PC-3 (cell line): ENCODE measurements around the gene NIFK. TPM values are rescaled to one million over a fixed set of nuclear protein-coding genes. Genes with fewer than 3 reads are reported as not detected.
A peak's percentile ranks its signal among the peaks of the same experiment; 100 is the strongest.

ENCODE experiments used
- ATAC-seq: fragments of 200-7000 bp; cut with Tn5 transposase; 2 replicates; pipeline ENCODE4 v1.9.1; 2020; ENCODE audit warnings: mild to moderate bottlenecking, moderate library complexity
- BruUV-seq: library from RNA; stranded (reverse); fragments of 400-500 nt; replicated peaks from 2 replicates; lab custom pipeline; 2021; lab: Mats Ljungman, UMichigan
- CTCF ChIA-PET: fragments of 300-600 bp; sonication (Branson Sonifier 250); formaldehyde crosslinking; loops from one replicate; lab custom pipeline; 2022; ENCODE audit warnings: antibody characterized with exemption; lab: Charles Lee
- POLR2A ChIA-PET: fragments of 300-600 bp; sonication (Branson Sonifier 250); formaldehyde crosslinking; loops from one replicate; lab custom pipeline; 2022; ENCODE audit warnings: antibody characterized with exemption; ENCODE audit not compliant: unreplicated experiment; lab: Charles Lee
- DNase-seq: peaks from one replicate; pipeline ENCODE4 v3.0.0-alpha.2; 2015
- H2AFZ ChIP-seq: fragments of 300-600 bp; sonication (generic); 2 replicates; pipeline ENCODE4 v1.6.0; 2016; ENCODE audit warnings: antibody characterized with exemption, low read length
- H3F3A ChIP-seq: fragments of 300-600 bp; sonication (generic); one replicate; pipeline ENCODE4 v1.6.0; 2017; ENCODE audit warnings: antibody characterized with exemption, low read length, control low read depth, mild to moderate bottlenecking; ENCODE audit not compliant: unreplicated experiment
- H3K27ac ChIP-seq: fragments of 300-600 bp; sonication (generic); 2 replicates; pipeline ENCODE4 v1.5.1; 2016; ENCODE audit warnings: mild to moderate bottlenecking, low read length
- H3K27me3 ChIP-seq: fragments of 300-600 bp; sonication (generic); 2 replicates; pipeline ENCODE4 v1.6.1; 2016; ENCODE audit warnings: low read length, mixed read lengths
- H3K36me3 ChIP-seq: fragments of 300-600 bp; sonication (generic); 2 replicates; pipeline ENCODE4 v1.6.1; 2016; ENCODE audit warnings: low read depth, mixed run types, low read length, mixed read lengths
- H3K4me1 ChIP-seq: fragments of 300-600 bp; sonication (generic); 2 replicates; pipeline ENCODE4 v1.5.1; 2016; ENCODE audit warnings: low read length; ENCODE audit not compliant: insufficient read depth
- H3K4me2 ChIP-seq: fragments of 300-600 bp; sonication (generic); 2 replicates; pipeline ENCODE4 v1.6.0; 2016; ENCODE audit warnings: low read length
- H3K4me3 ChIP-seq: fragments of 300-600 bp; sonication (generic); 2 replicates; pipeline ENCODE4 v1.5.1; 2016; ENCODE audit warnings: mild to moderate bottlenecking, low read length, mixed read lengths
- H3K79me2 ChIP-seq: fragments of 300-600 bp; sonication (generic); 2 replicates; pipeline ENCODE4 v1.6.1; 2017; ENCODE audit warnings: low read length, mixed read lengths
- H3K9ac ChIP-seq: fragments of 300-600 bp; sonication (generic); 2 replicates; pipeline ENCODE4 v1.6.0; 2016; ENCODE audit warnings: mild to moderate bottlenecking, low read length
- H3K9me2 ChIP-seq: fragments of 300-600 bp; sonication (generic); replicated peaks from 2 replicates; pipeline ENCODE4 v1.6.1; 2016; ENCODE audit warnings: mixed run types, low read length, mixed read lengths
- H3K9me3 ChIP-seq: fragments of 300-600 bp; sonication (generic); 2 replicates; pipeline ENCODE4 v1.6.1; 2016; ENCODE audit warnings: low read length, mixed read lengths
- H4K20me1 ChIP-seq: fragments of 300-600 bp; sonication (generic); 2 replicates; pipeline ENCODE4 v1.6.1; 2016; ENCODE audit warnings: low read length, mixed read lengths
- CTCF ChIP-seq: fragments of 300-600 bp; sonication (generic); conservative IDR thresholded peaks from 2 replicates; pipeline ENCODE4 v1.5.1; 2017; ENCODE audit warnings: antibody characterized with exemption, low read depth, mild to moderate bottlenecking, low read length
- EZH2 ChIP-seq: fragments of 300-600 bp; sonication (generic); IDR thresholded peaks from one replicate; pipeline ENCODE4 v1.6.1; 2017; ENCODE audit warnings: antibody characterized with exemption, mild to moderate bottlenecking, low read length; ENCODE audit not compliant: unreplicated experiment
- EZH2phosphoT487 ChIP-seq: fragments of 300-600 bp; sonication (generic); IDR thresholded peaks from 2 replicates; pipeline ENCODE4 v1.6.1; 2018; ENCODE audit warnings: mild to moderate bottlenecking, antibody characterized with exemption, low read length, borderline replicate concordance
- intact Hi-C: fragments of 100-400 bp; cut with micrococcal nuclease; formaldehyde crosslinking; loops from 2 replicates; pipeline ENCODE4 v1.9.0; 2023
- total RNA-seq: library from RNA; depleted of rRNA; stranded (reverse); fragments of >200 nt; gene quantifications from 2 replicates; pipeline ENCODE4 v1.2.3, GENCODE V29; 2014

NIFK gene
- total RNA-seq, 1 experiment from 2014 or later: 64.1 TPM

GRCh38 chr2:121686218-121686617 is 50.5 kb downstream of the NIFK start:
- H3K4me2 ChIP-seq: no peak overlapping the region
- no peaks in the 10 kb centered on the region for H3K79me2 ChIP-seq
- no peak for DNase-seq
- no peaks in the 10 kb centered on the region for H3K27me3 ChIP-seq
- no TSS peak for BruUV-seq
- H3K9me3 ChIP-seq: peaks cover 24% of the 10 kb centered on the region; the same call in 1 of the 2 replicates
- ChIA-PET CTCF (no interaction called here), POLR2A (no interaction called here)
- no peaks in the 10 kb centered on the region for H3K36me3 ChIP-seq
- no peak overlapping the region for H3K27ac ChIP-seq
- H3F3A ChIP-seq: no peaks in the 10 kb centered on the region
- H4K20me1 ChIP-seq: no peaks in the 10 kb centered on the region
- H3K9me2 ChIP-seq: no peaks in the 10 kb centered on the region
- 0 out of 2 replicates have a peak, but pooled peaks cover 3% of the 10 kb centered on the region for H3K4me1 ChIP-seq
- ATAC-seq: no peak
- intact Hi-C loops: no loop called here
- H3K9ac ChIP-seq: no peak overlapping the region
- no peak overlapping the region for H3K4me3 ChIP-seq
- TF ChIP-seq EZH2phosphoT487 (no peak), CTCF (no peak), EZH2 (no peak)
- H2AFZ ChIP-seq: no peak overlapping the region

- ATAC-seq (no peak), DNase-seq (no peak)
- H3K36me3 ChIP-seq: no peaks in the 10 kb centered on the region
- H3K27ac ChIP-seq: no peak overlapping the region
- H3K9me2 ChIP-seq: no peaks in the 10 kb centered on the region
- CTCF ChIA-PET: no interaction called here
- intact Hi-C loops: no loop called here
- no peaks in the 10 kb centered on the region for H3F3A ChIP-seq
- H3K9me3 ChIP-seq: peaks cover 28% of the 10 kb centered on the region; the same call in 1 of the 2 replicates
- H3K4me1 ChIP-seq: no peaks in the 10 kb centered on the region; the same call in 1 of the 2 replicates
- H3K27me3 ChIP-seq: no peaks in the 10 kb centered on the region
- POLR2A ChIA-PET: no interaction called here
- no peaks in the 10 kb centered on the region for H4K20me1 ChIP-seq
- H3K9ac ChIP-seq: no peak overlapping the region
- no peak for TF ChIP-seq EZH2phosphoT487
- no peak for TF ChIP-seq EZH2
- TF ChIP-seq CTCF: no peak
- no peaks in the 10 kb centered on the region for H3K79me2 ChIP-seq
- no peak overlapping the region for H3K4me2 ChIP-seq
- H3K4me3 ChIP-seq: no peak overlapping the region
- BruUV-seq: no TSS peak
- no peak overlapping the region for H2AFZ ChIP-seq
Observed at GRCh38 chr2:121682396-121683298, 54.0 kb downstream of the NIFK start.

GRCh38 chr2:121677855-121678254 is 58.8 kb downstream of the NIFK start:
- ChIA-PET POLR2A (no interaction called here), CTCF (interaction anchor here (0.6 kb wide), 1 partner anchor 41 kb away, joined by 3 read pairs; no protein-coding TSS in a partner anchor)
- TF ChIP-seq EZH2phosphoT487 (no peak), CTCF (no peak), EZH2 (no peak)
- Histone ChIP-seq H3F3A (no peaks in the 10 kb centered on the region), H3K79me2 (no peaks in the 10 kb centered on the region), H3K4me2 (no peak overlapping the region), H3K36me3 (no peaks in the 10 kb centered on the region), H3K4me1 (no peaks in the 10 kb centered on the region; the same call in 1 of the 2 replicates), H3K9ac (no peak overlapping the region), H2AFZ (no peak overlapping the region), H3K4me3 (no peak overlapping the region), H3K27me3 (no peaks in the 10 kb centered on the region), H3K9me3 (peaks cover 18% of the 10 kb centered on the region; the same call in 1 of the 2 replicates), H3K9me2 (no peaks in the 10 kb centered on the region), H4K20me1 (no peaks in the 10 kb centered on the region), H3K27ac (no peak overlapping the region)
- intact Hi-C loops: loop anchor here (10.0 kb wide), 1 partner anchor 1037 kb away; no protein-coding TSS in a partner anchor
- peak; percentile 27; the same call in 1 of the 2 replicates for ATAC-seq
- no peak for DNase-seq
- BruUV-seq: no TSS peak
